ENCODE data around the gene CENPC. TPM values are rescaled to one million over a fixed set of nuclear protein-coding genes. Genes with fewer than 3 reads are reported as not detected.

The CENPC gene
- total RNA-seq, 1 experiment from 2014 or later: 19.1 TPM

DNA sequence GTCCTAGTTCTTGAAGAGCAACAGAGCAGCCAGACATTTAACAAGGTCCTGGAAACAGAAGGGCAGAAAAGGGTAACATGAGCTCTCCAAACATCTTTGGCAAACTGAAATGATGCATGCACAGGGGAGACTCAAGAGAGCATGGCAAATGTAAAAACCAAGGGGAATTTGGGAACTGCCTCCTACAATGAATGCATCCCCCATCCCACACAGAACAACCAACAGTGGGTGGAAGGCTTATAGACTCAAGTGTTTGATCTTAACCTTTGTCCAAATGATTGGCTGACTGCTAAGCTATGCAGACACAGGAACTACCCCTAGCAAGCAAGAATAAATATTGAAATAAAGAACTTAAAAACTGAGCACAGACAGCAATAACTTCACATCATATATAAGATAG lies 74.4 kb downstream of the CENPC start (continued):
- no peak for TF ChIP-seq IRF2 (CRISPR knock-in tag; IDR thresholded peaks at IDR 0.05; ENCODE audit: borderline replicate concordance, low read depth)
- TF ChIP-seq ELF4 (CRISPR knock-in tag; IDR thresholded peaks at IDR 0.05; ENCODE audit: low read depth): no peak

- H3K27ac Mint-ChIP-seq: no peak overlapping the region
- DNase-seq (ENCODE audit: low spot score) (no peak), ATAC-seq (no peak)
- peaks cover 10% of the 10 kb centered on the region; the same call in 1 of the 2 replicates for H3K36me3 Mint-ChIP-seq
- TF ChIP-seq STAT6 (CRISPR knock-in tag; conservative IDR thresholded peaks at IDR 0.05; ENCODE audit: low read depth) (no peak), FOXP1 (CRISPR knock-in tag; IDR thresholded peaks at IDR 0.05; ENCODE audit: borderline replicate concordance) (no peak), ETV6 (CRISPR knock-in tag; IDR thresholded peaks at IDR 0.05) (no peak), ATF6 (CRISPR knock-in tag; IDR thresholded peaks at IDR 0.05) (no peak), NFYB (CRISPR knock-in tag; conservative IDR thresholded peaks at IDR 0.05; ENCODE audit: low read depth) (no peak), CREB1 (CRISPR knock-in tag; IDR thresholded peaks at IDR 0.05) (no peak), CTCF (IDR thresholded peaks at IDR 0.05) (no peak), TEAD1 (CRISPR knock-in tag; IDR thresholded peaks at IDR 0.05) (no peak), ZNF263 (CRISPR knock-in tag; IDR thresholded peaks at IDR 0.05; ENCODE audit: low read depth) (no peak)
- TF ChIP-seq, protein P1, sequence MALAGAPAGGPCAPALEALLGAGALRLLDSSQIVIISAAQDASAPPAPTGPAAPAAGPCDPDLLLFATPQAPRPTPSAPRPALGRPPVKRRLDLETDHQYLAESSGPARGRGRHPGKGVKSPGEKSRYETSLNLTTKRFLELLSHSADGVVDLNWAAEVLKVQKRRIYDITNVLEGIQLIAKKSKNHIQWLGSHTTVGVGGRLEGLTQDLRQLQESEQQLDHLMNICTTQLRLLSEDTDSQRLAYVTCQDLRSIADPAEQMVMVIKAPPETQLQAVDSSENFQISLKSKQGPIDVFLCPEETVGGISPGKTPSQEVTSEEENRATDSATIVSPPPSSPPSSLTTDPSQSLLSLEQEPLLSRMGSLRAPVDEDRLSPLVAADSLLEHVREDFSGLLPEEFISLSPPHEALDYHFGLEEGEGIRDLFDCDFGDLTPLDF (CRISPR knock-in tag; IDR thresholded peaks at IDR 0.05): no peak
- TF ChIP-seq, protein P2, sequence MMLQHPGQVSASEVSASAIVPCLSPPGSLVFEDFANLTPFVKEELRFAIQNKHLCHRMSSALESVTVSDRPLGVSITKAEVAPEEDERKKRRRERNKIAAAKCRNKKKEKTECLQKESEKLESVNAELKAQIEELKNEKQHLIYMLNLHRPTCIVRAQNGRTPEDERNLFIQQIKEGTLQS (CRISPR knock-in tag; conservative IDR thresholded peaks at IDR 0.05): no peak
- no peaks in the 10 kb centered on the region for H3K27me3 Mint-ChIP-seq (ENCODE audit: low read depth)
- no peak overlapping the region for H3K4me3 Mint-ChIP-seq
- CTCF ChIA-PET: no interaction called here
- POLR2A ChIA-PET: no interaction called here
- no peaks in the 10 kb centered on the region for H3K9me3 Mint-ChIP-seq
- peaks cover 22% of the 10 kb centered on the region for H3K4me1 Mint-ChIP-seq
Observed at GRCh38 chr4:67468830-67469229, 76.5 kb downstream of the CENPC start.

DNA sequence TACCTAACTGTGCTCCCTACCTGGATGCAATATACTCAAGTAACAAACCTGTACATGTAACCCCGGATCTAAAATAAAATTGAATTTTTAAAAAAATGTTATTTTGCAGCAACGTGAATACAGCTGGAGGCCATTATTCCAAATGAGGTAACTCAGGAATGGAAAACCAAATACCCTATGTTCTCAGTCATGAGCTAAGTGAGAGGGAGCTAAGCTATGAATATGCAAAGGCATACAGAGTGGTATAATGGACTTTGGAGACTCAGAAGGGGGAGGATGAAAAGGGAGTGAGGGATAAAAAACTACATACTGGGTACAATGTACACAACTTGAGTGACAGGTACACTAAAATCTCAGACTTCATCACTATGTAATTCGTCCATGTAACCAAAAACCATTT lies 78.6 kb downstream of the CENPC start:
- Mint-ChIP-seq H3K9me3 (no peaks in the 10 kb centered on the region), H3K27me3 (ENCODE audit: low read depth) (no peaks in the 10 kb centered on the region), H3K36me3 (0 out of 2 replicates have a peak, but pooled peaks cover 2% of the 10 kb centered on the region), H3K4me3 (no peak overlapping the region), H3K27ac (no peak overlapping the region), H3K4me1 (peaks cover 22% of the 10 kb centered on the region)
- TF ChIP-seq, protein P3, sequence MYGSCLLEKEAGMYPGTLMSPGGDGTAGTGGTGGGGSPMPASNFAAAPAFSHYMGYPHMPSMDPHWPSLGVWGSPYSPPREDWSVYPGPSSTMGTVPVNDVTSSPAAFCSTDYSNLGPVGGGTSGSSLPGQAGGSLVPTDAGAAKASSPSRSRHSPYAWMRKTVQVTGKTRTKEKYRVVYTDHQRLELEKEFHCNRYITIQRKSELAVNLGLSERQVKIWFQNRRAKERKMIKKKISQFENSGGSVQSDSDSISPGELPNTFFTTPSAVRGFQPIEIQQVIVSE (CRISPR knock-in tag; IDR thresholded peaks at IDR 0.05; ENCODE audit: borderline replicate concordance): no peak
- DNase-seq (ENCODE audit: low spot score): no peak
- ChIA-PET CTCF (no interaction called here), POLR2A (no interaction called here)
- no peak for ATAC-seq

Data from WTC11 (cell line).